H1 (cell line): ENCODE results near the gene HNRNPH2.

ENCODE experiments used
- CTCF ChIP-seq, 3 experiments: IDR thresholded peaks; 1 replicate in 2 of 3; 2 replicates in 1 of 3; pipeline versions ENCODE4 v1.5.1 to v1.6.1; 2011; ENCODE audit warnings: low read length in 3 of 3, mild to moderate bottlenecking in 3 of 3, inconsistent platforms in 2 of 3, low read depth in 1 of 3, moderate library complexity in 1 of 3; ENCODE audit not compliant: insufficient read depth in 1 of 3; ENCODE audit errors: control extremely low read depth in 1 of 3
- EZH2 ChIP-seq: fragments of 200-600 bp; sonication (generic); IDR thresholded peaks from 2 replicates; pipeline ENCODE4 v1.7.1; 2012; ENCODE audit warnings: low read depth, mild to moderate bottlenecking, moderate library complexity, low read length, inconsistent platforms; ENCODE audit not compliant: severe bottlenecking
- POU5F1 ChIP-seq: IDR thresholded peaks from 2 replicates; pipeline ENCODE4 v1.6.1; 2011; ENCODE audit warnings: low read depth, mild to moderate bottlenecking, low read length, moderate library complexity
- RAD21 ChIP-seq, 2 experiments: IDR thresholded peaks in 1 of 2; conservative IDR thresholded peaks in 1 of 2; 2 replicates each; pipeline ENCODE4 v1.6.1; 2011; ENCODE audit warnings: low read depth in 2 of 2, low read length in 2 of 2, improper control_type of control experiment in 1 of 2, inconsistent platforms in 1 of 2, mild to moderate bottlenecking in 1 of 2, moderate library complexity in 1 of 2
- SAP30 ChIP-seq: fragments of 300-600 bp; sonication (generic); IDR thresholded peaks from 2 replicates; pipeline ENCODE4 v1.7.1; 2012; ENCODE audit warnings: low read length, moderate library complexity, mild to moderate bottlenecking, inconsistent platforms; ENCODE audit not compliant: insufficient read depth, insufficient replicate concordance
- SP2 ChIP-seq: IDR thresholded peaks from 2 replicates; pipeline ENCODE4 v1.6.1; 2012; ENCODE audit warnings: mild to moderate bottlenecking, low read length, inconsistent platforms
- ZNF274 ChIP-seq: IDR thresholded peaks from 2 replicates; pipeline ENCODE4 v1.7.0; 2012; ENCODE audit warnings: low read length, borderline replicate concordance; ENCODE audit errors: extremely low read depth

GRCh38 chrX:101417981-101418841 lies 10.2 kb downstream of the HNRNPH2 start:
- no peak for TF ChIP-seq RAD21 (IDR thresholded peaks at IDR 0.05 in 1 of 2, conservative IDR thresholded peaks at IDR 0.05 in 1 of 2; ENCODE audit: low read depth in 2 of 2, low read length in 2 of 2)
- no peak for TF ChIP-seq EZH2
- TF ChIP-seq ZNF274: no peak
- no peak for TF ChIP-seq CTCF (IDR thresholded peaks at IDR 0.05; ENCODE audit: control extremely low read depth in 1 of 3, insufficient read depth in 1 of 3, low read depth in 1 of 3, low read length in 3 of 3)
- no peak for TF ChIP-seq SP2
- TF ChIP-seq POU5F1: no peak
- TF ChIP-seq SAP30: no peak
